Ascending aorta (tissue), 2 donors: ENCODE data around the gene HMGCLL1. TPM values are rescaled to one million over a fixed set of nuclear protein-coding genes. Genes with fewer than 3 reads are reported as not detected.

Experiments
- DNase-seq, 2 donors: peaks; one replicate each; pipeline ENCODE4 v3.0.0-alpha.2; 2019; ENCODE audit warnings: low spot score in 2 of 2
- H3K27ac ChIP-seq, 2 donors: fragments of 200-600 bp; sonication (generic); one replicate each; pipeline ENCODE4 v1.5.1; 2016 to 2017; ENCODE audit warnings: mild to moderate bottlenecking in 1 of 2
- H3K27me3 ChIP-seq: fragments of 200-600 bp; sonication (generic); one replicate; pipeline ENCODE4 v1.5.1; 2017
- H3K36me3 ChIP-seq, 2 donors: fragments of 200-600 bp; sonication (generic); one replicate each; pipeline ENCODE4 v1.5.1; 2016
- H3K4me1 ChIP-seq, 2 donors: fragments of 200-600 bp; sonication (generic); one replicate each; pipeline ENCODE4 v1.5.1; 2016 to 2017; ENCODE audit warnings: mild to moderate bottlenecking in 1 of 2
- H3K4me3 ChIP-seq, 2 donors: fragments of 200-600 bp; sonication (generic); one replicate each; pipeline ENCODE4 v1.5.1; 2016 to 2017; ENCODE audit warnings: mild to moderate bottlenecking in 1 of 2
- H3K9me3 ChIP-seq, 2 donors: fragments of 200-600 bp; sonication (generic); one replicate each; pipeline ENCODE4 v1.5.1; 2016
- CTCF ChIP-seq, 3 experiments: fragments of 200-600 bp in 2 of 3; fragments of 450-650 bp in 1 of 3; sonication (generic) in 2 of 3; IDR thresholded peaks; one replicate each; pipeline ENCODE4 v1.5.1; 2016 to 2019; ENCODE audit warnings: antibody characterized with exemption in 3 of 3, mild to moderate bottlenecking in 1 of 3, moderate library complexity in 1 of 3
- intact Hi-C: fragments of 100-400 bp; cut with DNase I; formaldehyde crosslinking; loops from one replicate; pipeline ENCODE4 v1.15.1; 2023
- total RNA-seq: library from RNA; depleted of rRNA; stranded (reverse); fragments of >200 nt; gene quantifications from one replicate; pipeline ENCODE4 v1.1.0, GENCODE V29; 2016

The HMGCLL1 gene
- total RNA-seq, 1 donor from 2014 or later: 0.21 TPM

GRCh38 chr6:55516736-55517135, 62.3 kb downstream of the HMGCLL1 start:
- H3K4me1 ChIP-seq: no peaks in the 10 kb centered on the region
- no peak overlapping the region for H3K4me3 ChIP-seq
- H3K27me3 ChIP-seq: no peaks in the 10 kb centered on the region
- no peak for TF ChIP-seq CTCF (IDR thresholded peaks at IDR 0.05)
- H3K27ac ChIP-seq: no peak overlapping the region
- H3K9me3 ChIP-seq: no peaks in the 10 kb centered on the region
- no peak for DNase-seq
- no peaks in the 10 kb centered on the region for H3K36me3 ChIP-seq
- intact Hi-C loops: no loop called here

- H3K36me3 ChIP-seq: no peaks in the 10 kb centered on the region
- no peak for TF ChIP-seq CTCF (IDR thresholded peaks at IDR 0.05)
- no peak for DNase-seq
- intact Hi-C loops: no loop called here
- H3K27me3 ChIP-seq: no peaks in the 10 kb centered on the region
- no peak overlapping the region for H3K4me3 ChIP-seq
- H3K9me3 ChIP-seq: no peaks in the 10 kb centered on the region
- no peaks in the 10 kb centered on the region for H3K4me1 ChIP-seq
- no peak overlapping the region for H3K27ac ChIP-seq
Observed at GRCh38 chr6:55512904-55513303, 66.1 kb downstream of the HMGCLL1 start.

GRCh38 chr6:55511122-55511800, 67.7 kb downstream of the HMGCLL1 start:
- Histone ChIP-seq H3K36me3 (no peaks in the 10 kb centered on the region), H3K4me3 (no peak overlapping the region), H3K4me1 (no peaks in the 10 kb centered on the region), H3K27ac (no peak overlapping the region), H3K9me3 (no peaks in the 10 kb centered on the region), H3K27me3 (no peaks in the 10 kb centered on the region)
- DNase-seq: no peak
- intact Hi-C loops: no loop called here
- TF ChIP-seq CTCF (IDR thresholded peaks at IDR 0.05): no peak

- Histone ChIP-seq H3K9me3 (no peaks in the 10 kb centered on the region), H3K27me3 (no peaks in the 10 kb centered on the region), H3K4me1 (no peaks in the 10 kb centered on the region), H3K36me3 (no peaks in the 10 kb centered on the region), H3K4me3 (no peak overlapping the region), H3K27ac (no peak overlapping the region)
- intact Hi-C loops: no loop called here
- TF ChIP-seq CTCF (IDR thresholded peaks at IDR 0.05): no peak
- no peak for DNase-seq
Observed at GRCh38 chr6:55499591-55499990, 79.4 kb downstream of the HMGCLL1 start.

GRCh38 chr6:55497694-55498093, 81.3 kb downstream of the HMGCLL1 start:
- Histone ChIP-seq H3K4me3 (no peak overlapping the region), H3K27ac (no peak overlapping the region), H3K4me1 (no peaks in the 10 kb centered on the region), H3K9me3 (no peaks in the 10 kb centered on the region), H3K36me3 (no peaks in the 10 kb centered on the region), H3K27me3 (no peaks in the 10 kb centered on the region)
- intact Hi-C loops: no loop called here
- TF ChIP-seq CTCF (IDR thresholded peaks at IDR 0.05): no peak
- DNase-seq: no peak

- no peak overlapping the region for H3K4me3 ChIP-seq
- DNase-seq: no peak
- H3K9me3 ChIP-seq: no peaks in the 10 kb centered on the region
- H3K27ac ChIP-seq: no peak overlapping the region
- H3K36me3 ChIP-seq: no peaks in the 10 kb centered on the region
- no peaks in the 10 kb centered on the region for H3K27me3 ChIP-seq
- intact Hi-C loops: no loop called here
- TF ChIP-seq CTCF (IDR thresholded peaks at IDR 0.05): no peak
- no peaks in the 10 kb centered on the region for H3K4me1 ChIP-seq
Observed at GRCh38 chr6:55496201-55496600, 82.8 kb downstream of the HMGCLL1 start.
